Suprapubic skin (tissue), 4 donors: Measurements from ENCODE around the gene SIRPB2. TPM values are rescaled to one million over a fixed set of nuclear protein-coding genes. Genes with fewer than 3 reads are reported as not detected.
A peak's percentile ranks its signal among the peaks of the same experiment; 100 is the strongest.

Experiments used
- DNase-seq, 2 donors: peaks; one replicate each; pipeline ENCODE4 v3.0.0-alpha.2; 2019; ENCODE audit warnings: low spot score in 2 of 2
- H3K27ac ChIP-seq: fragments of 200-600 bp; sonication (generic); one replicate; pipeline ENCODE4 v1.5.1; 2019
- H3K27me3 ChIP-seq: fragments of 200-600 bp; sonication (generic); one replicate; pipeline ENCODE4 v1.5.1; 2019
- H3K36me3 ChIP-seq: fragments of 200-600 bp; sonication (generic); one replicate; pipeline ENCODE4 v1.5.1; 2019
- H3K4me1 ChIP-seq: fragments of 200-600 bp; sonication (generic); one replicate; pipeline ENCODE4 v1.5.1; 2019
- H3K4me3 ChIP-seq: fragments of 200-600 bp; sonication (generic); one replicate; pipeline ENCODE4 v1.5.1; 2019; ENCODE audit warnings: mild to moderate bottlenecking
- H3K9me3 ChIP-seq: fragments of 200-600 bp; sonication (generic); one replicate; pipeline ENCODE4 v1.5.1; 2019
- CTCF ChIP-seq, 2 donors: fragments of 200-600 bp in 1 of 2; fragments of 450-650 bp in 1 of 2; sonication (generic) in 1 of 2; IDR thresholded peaks; one replicate each; pipeline ENCODE4 v1.5.1; 2016 to 2019; ENCODE audit warnings: antibody characterized with exemption in 2 of 2, mild to moderate bottlenecking in 1 of 2, moderate library complexity in 1 of 2
- EP300 ChIP-seq: sonication (generic); formaldehyde crosslinking; IDR thresholded peaks from one replicate; pipeline ENCODE4 v1.6.1; 2017; ENCODE audit warnings: antibody characterized with exemption
- POLR2A ChIP-seq, 2 donors: fragments of 450-650 bp; IDR thresholded peaks; one replicate each; pipeline ENCODE4 v1.6.1; 2017; ENCODE audit warnings: antibody characterized with exemption in 2 of 2, mild to moderate bottlenecking in 2 of 2, moderate library complexity in 2 of 2
- POLR2AphosphoS5 ChIP-seq, 3 donors: sonication (generic); formaldehyde crosslinking; IDR thresholded peaks; one replicate each; pipeline ENCODE4 v1.6.1; 2017; ENCODE audit warnings: antibody characterized with exemption in 3 of 3
- WGBS: methylation state at CpG from one replicate; pipeline ENCODE4 v1.1.5; 2018; 5-methylcytosine and 5-hydroxymethylcytosine counted together
- total RNA-seq, 4 donors: library from RNA; depleted of rRNA; stranded (reverse); fragments of >200 nt; gene quantifications; one replicate each; pipeline ENCODE4 v1.1.0, GENCODE V29; 2016

The SIRPB2 gene
- total RNA-seq, 4 donors from 2014 or later = 0.87 to 3.9 (median 1.3) TPM

DNA sequence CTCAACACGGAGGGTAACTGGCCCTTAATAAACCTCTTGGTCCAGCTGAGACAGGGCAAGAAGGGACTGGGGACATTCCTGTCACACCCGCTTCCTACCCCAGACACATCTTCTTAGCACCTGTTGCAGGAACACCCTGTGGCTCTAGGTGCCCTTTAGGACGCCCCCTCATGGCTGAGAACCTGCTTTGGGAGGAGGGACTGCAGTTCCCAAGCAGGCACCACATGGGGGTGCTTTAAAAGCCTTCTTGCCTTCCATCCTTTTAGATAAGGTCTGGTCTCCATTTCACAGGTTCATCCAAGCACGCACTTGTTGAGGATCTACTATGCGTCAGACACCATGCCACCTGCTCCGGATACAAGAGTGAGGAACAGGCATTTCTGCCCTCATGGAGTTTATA lies 51.2 kb downstream of the SIRPB2 start:
- Histone ChIP-seq H3K27me3 (no peaks in the 10 kb centered on the region), H3K4me1 (no peaks in the 10 kb centered on the region), H3K4me3 (no peak overlapping the region), H3K9me3 (no peaks in the 10 kb centered on the region), H3K36me3 (peaks cover 55% of the 10 kb centered on the region), H3K27ac (no peak overlapping the region)
- no peak for TF ChIP-seq EP300
- no peak for TF ChIP-seq POLR2AphosphoS5 (IDR thresholded peaks at IDR 0.05)
- TF ChIP-seq CTCF (IDR thresholded peaks at IDR 0.05) = no peak
- TF ChIP-seq POLR2A (IDR thresholded peaks at IDR 0.05) = no peak
- WGBS = 72% methylated on average over 6 of the region's 6 CpGs
- no peak for DNase-seq

GRCh38 chr20:1438361-1438760 lies 52.9 kb downstream of the SIRPB2 start:
- Histone ChIP-seq H3K27me3 (no peaks in the 10 kb centered on the region), H3K4me1 (no peaks in the 10 kb centered on the region), H3K4me3 (no peak overlapping the region), H3K27ac (no peak overlapping the region), H3K36me3 (peaks cover 38% of the 10 kb centered on the region), H3K9me3 (no peaks in the 10 kb centered on the region)
- no peak for DNase-seq
- TF ChIP-seq EP300 = no peak
- no peak for TF ChIP-seq POLR2A (IDR thresholded peaks at IDR 0.05)
- no peak for TF ChIP-seq POLR2AphosphoS5 (IDR thresholded peaks at IDR 0.05)
- TF ChIP-seq CTCF (IDR thresholded peaks at IDR 0.05) = no peak
- 0% methylated on average over 1 of the region's 1 CpG for WGBS

DNA sequence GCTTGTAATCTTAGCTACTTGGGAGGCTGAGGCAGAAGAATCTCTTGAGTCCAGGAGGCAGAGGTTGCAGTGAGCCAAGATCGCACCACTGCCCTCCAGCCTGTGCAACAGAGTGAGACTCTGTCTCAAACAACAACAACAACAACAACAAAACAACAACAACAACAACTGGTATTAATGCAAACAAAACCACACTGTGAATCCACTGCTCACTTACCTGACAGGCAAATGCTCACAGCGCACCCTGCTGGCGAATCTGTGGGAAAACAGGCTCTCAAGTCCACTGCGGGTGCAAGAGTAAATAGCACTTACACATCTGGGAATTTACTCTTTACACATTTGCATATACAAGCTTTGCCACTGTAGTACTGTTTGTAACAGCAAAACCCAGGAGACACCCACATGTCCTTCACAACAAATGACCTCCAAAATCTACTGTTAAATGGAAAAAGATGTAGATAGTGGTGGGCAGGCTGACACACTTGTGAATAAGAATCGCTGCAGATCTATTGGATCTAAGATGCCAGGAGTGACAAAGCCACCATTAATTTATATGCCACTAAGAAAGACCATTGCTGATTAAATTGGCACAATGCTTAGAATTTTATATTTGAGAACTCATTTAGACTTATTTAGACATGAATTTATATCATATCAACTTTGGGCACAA lies 53.9 kb downstream of the SIRPB2 start:
- H3K27ac ChIP-seq = no peak overlapping the region
- H3K27me3 ChIP-seq = no peaks in the 10 kb centered on the region
- H3K4me1 ChIP-seq = no peaks in the 10 kb centered on the region
- H3K9me3 ChIP-seq = no peaks in the 10 kb centered on the region
- no peak overlapping the region for H3K4me3 ChIP-seq
- TF ChIP-seq CTCF (IDR thresholded peaks at IDR 0.05) (peak; percentile 72 to 81), POLR2A (IDR thresholded peaks at IDR 0.05) (no peak)
- H3K36me3 ChIP-seq = peaks cover 28% of the 10 kb centered on the region
- DNase-seq = peak in 1 of 2 donors; percentile 84
- WGBS = 28% methylated on average over 5 of the region's 5 CpGs

GRCh38 chr20:1436263-1436662 lies 55.0 kb downstream of the SIRPB2 start:
- H3K9me3 ChIP-seq = no peaks in the 10 kb centered on the region
- peaks cover 17% of the 10 kb centered on the region for H3K36me3 ChIP-seq
- WGBS = 90% methylated on average over 8 of the region's 8 CpGs
- no peaks in the 10 kb centered on the region for H3K4me1 ChIP-seq
- TF ChIP-seq CTCF (IDR thresholded peaks at IDR 0.05) (no peak), EP300 (no peak), POLR2A (IDR thresholded peaks at IDR 0.05) (no peak), POLR2AphosphoS5 (IDR thresholded peaks at IDR 0.05) (no peak)
- no peak overlapping the region for H3K27ac ChIP-seq
- no peaks in the 10 kb centered on the region for H3K27me3 ChIP-seq
- no peak for DNase-seq
- no peak overlapping the region for H3K4me3 ChIP-seq

- H3K9me3 ChIP-seq = no peaks in the 10 kb centered on the region
- H3K27ac ChIP-seq = no peak overlapping the region
- no peak for DNase-seq
- H3K27me3 ChIP-seq = no peaks in the 10 kb centered on the region
- H3K4me1 ChIP-seq = no peaks in the 10 kb centered on the region
- peaks cover 7% of the 10 kb centered on the region for H3K36me3 ChIP-seq
- no peak overlapping the region for H3K4me3 ChIP-seq
- TF ChIP-seq EP300 (no peak), POLR2A (IDR thresholded peaks at IDR 0.05) (no peak), CTCF (IDR thresholded peaks at IDR 0.05) (no peak), POLR2AphosphoS5 (IDR thresholded peaks at IDR 0.05) (no peak)
These were observed 55.9 kb downstream of the SIRPB2 start for GRCh38 chr20:1435337-1435699.
